GM18868 (cell line): Measurements from ENCODE around the gene MOK.

ENCODE experiments used
- ATAC-seq: cut with Tn5 transposase; IDR thresholded peaks from one replicate; pipeline ENCODE4 v1.9.1; 2021; ENCODE audit warnings: mild to moderate bottlenecking, moderate library complexity; ENCODE audit not compliant: unreplicated experiment

MOK gene

GRCh38 chr14:102209224-102209966 is 95.6 kb downstream of the MOK start:
- no peak for ATAC-seq

- no peak for ATAC-seq
Observed at GRCh38 chr14:102208741-102209140, 96.2 kb downstream of the MOK start.

- no peak for ATAC-seq
Observed at GRCh38 chr14:102207831-102208365, 97.1 kb downstream of the MOK start.

DNA sequence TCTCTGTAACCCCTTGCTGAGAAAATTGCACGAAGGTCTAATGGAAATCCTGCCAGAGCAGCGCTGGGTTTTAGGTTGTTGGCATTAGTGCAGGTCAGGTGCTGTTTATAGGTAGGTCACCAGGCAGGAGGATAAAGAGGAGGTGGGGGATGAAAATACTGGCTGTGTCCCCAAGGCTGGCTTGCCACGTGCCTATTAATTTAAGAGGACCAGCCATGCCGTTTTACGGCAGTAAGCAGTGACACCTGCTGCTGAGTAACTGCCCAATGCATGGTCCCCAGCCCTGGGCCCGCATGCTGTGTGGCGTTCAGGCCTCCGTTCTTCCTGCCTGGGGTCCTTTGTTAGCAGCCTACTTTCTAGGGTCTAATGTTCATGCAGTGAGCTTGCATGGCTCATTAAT is 98.0 kb downstream of the MOK start:
- ATAC-seq: no peak

DNA sequence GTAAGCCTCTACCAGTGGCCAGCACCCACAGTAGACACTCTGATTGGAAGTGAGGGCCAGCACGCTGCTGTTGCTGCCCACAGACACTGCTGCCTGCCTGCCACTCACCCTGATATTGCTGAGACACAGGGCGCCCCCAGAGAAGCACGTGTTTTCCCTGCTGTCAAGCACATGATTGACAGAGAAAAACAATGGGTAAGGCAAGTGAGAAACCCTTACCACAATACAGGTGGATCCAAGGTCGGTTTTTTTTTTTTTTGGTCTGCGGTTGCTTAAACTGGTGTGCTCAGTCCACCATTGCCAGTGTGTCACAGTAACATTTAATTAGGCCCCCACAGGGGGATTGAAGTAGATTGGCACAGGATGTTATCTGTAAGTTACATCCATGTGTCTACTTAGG is 99.4 kb downstream of the MOK start:
- no peak for ATAC-seq

DNA sequence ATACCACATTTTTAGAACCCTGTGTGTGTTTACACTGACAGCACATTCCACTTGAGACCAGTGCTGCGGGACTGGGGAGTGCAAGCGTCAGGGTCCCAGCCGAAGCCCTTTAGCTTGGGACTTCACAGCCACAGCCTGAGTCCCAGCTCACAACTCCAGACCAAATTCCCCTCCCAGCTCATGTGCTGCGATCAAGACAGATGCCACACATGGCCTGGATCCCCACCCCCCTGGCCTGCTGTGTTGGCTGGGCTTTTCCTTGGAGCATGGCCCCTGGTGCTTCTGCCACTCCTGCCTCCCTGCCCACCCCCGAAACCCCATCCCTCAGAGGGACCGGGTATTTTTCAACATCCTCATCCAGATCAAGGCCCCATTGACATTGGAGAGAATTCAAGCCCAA is 101.6 kb downstream of the MOK start:
- no peak for ATAC-seq

DNA sequence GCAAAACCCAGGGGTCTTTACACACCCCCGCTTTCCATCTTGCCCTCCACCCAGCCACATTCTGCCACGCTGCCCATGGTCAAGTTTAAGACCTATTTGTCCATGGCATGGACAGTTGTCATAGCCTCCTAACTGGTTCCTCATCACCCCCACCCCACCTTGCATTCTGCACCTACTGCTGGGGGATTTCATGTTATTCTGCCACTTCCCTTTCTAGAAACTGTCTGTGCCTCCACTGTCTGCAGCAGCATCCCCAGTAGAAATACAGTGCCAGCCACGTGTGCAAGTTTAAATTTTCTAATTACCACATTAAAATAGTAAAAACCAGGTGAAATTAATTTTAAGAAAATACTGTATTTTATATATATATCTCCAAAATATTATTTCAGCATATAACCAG is 102.0 kb downstream of the MOK start:
- no peak for ATAC-seq

DNA sequence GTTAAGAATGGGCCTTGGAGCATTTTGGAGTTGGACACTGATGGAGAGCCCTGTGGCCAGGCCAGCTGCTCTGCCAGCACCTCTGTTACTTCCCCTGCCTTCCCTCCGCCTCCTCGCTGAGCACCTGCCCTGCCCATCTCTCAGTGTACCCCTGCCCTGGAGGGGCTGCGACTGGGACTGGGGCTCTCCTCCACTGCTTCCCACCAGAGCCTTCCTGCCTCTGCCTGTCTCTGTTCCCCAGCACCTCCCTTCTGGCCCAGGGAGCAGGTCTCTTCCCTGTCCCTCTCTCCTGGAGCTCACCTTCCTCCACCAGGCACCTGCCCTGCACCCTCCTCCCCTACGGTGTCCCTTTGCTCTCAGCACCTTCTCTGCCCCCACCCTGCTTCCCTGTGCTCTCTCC is 103.2 kb downstream of the MOK start:
- ATAC-seq: peak; percentile 23

DNA sequence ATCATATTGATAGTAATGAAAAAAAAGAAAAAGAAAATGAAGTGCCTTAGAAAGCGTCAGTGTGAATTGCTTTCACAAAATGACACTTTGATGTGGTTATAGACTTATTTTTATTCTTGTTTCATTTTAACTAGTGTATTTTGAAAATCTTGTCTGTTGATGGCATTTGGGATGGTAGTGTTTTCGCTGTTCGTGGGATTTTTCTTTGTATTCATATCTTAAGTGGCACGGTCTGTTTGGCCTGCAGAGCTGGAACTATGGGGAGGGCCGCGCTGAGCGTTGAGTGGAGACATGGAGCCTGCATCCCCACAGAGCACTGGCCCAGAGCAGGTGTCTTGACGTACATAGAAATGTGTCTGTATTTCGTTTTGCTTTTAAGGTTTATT is 103.6 kb downstream of the MOK start:
- ATAC-seq: peak; percentile 46

DNA sequence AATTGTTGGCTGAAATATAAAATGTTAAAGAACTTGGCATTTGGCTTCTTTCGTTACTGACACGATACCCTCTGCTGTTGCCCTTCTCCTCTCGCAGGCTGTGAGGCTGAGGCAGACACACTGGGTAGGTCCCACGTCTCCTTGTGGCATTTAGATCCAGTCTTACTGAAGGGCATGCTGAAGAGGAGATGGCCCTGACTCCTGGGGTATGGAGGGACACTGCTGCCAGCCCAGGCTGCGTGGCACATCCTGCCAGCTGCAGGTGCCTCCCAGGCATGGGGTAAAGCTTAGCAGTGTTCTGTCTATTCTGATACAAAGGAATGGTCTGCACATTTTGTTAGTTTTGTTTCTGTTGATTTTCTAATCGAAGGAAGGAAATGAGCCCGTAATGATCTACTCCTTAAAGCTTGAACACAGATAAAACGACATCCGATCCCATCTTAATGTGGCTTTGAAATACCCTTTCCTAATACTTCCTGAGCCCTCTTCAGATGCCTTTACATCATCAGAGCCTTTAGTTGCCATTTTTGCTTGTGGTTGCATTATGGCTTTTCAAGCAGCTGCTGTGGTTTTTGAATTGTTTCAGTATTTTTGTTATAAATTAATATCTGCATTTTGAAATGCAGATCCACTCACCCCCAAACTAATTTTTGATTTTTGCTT is 104.1 kb downstream of the MOK start:
- ATAC-seq: no peak

- no peak for ATAC-seq
Observed at GRCh38 chr14:102197317-102197853, 107.6 kb downstream of the MOK start.

DNA sequence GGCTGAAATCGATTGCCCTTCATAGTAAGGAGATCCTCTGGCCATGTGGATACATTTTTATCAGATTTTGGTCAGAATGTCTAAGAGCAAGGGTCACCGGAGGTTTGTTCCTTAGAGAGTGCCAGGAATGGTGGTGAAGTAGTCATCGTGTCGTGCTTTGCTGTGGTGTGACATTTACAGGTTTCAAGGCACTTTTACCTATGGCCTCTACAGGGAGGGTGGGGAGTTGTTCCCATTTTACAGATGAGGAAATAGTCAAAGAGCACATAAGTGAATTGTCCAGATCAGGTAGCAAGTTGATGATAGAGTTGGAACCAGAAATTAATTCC is 108.1 kb downstream of the MOK start:
- ATAC-seq: no peak

GRCh38 chr14:102196039-102196901 is 108.7 kb downstream of the MOK start:
- no peak for ATAC-seq

DNA sequence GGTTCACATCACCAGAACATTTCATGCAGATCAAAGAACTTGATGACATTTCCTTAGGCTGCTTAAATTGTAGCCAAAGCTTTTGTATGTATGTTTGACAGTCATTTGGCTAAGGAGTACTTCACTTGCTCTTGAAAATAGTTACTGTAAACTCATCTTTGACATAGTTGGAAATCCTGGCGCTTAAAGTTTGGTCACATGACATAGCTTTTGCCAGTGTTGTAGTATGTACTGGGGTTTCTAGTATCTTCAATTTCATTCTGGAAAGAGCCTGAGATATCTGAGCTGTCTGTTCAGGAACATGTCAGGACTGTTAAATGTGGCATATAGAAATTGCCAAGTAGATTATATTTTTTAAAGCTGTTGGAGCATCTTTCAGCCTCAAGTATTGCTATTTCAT is 109.5 kb downstream of the MOK start:
- ATAC-seq: no peak

GRCh38 chr14:102194856-102195255 is 110.1 kb downstream of the MOK start:
- ATAC-seq: no peak

GRCh38 chr14:102192840-102193502 is 112.0 kb downstream of the MOK start:
- ATAC-seq: no peak

- ATAC-seq: no peak
Observed at GRCh38 chr14:102189874-102190273, 115.1 kb downstream of the MOK start.

DNA sequence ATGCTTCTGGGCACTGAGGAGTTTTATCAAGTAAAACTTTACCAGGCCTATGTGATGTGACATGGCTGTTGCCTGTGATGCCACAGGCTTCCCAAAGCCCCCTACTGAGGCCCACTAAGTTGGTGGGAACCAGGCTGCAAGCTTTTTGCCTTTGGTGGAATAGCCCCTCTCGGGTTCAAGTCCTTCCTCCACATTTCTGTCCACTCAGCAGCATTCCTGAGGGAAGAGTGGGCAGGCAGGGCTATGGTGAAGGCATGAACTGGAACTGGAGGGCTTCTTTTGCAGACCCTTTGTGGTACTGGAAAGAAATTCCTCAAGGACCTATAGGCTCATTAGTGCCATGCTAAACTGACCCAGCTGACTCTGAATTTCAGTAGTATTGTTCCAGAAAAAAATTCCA is 116.8 kb downstream of the MOK start:
- ATAC-seq: no peak

DNA sequence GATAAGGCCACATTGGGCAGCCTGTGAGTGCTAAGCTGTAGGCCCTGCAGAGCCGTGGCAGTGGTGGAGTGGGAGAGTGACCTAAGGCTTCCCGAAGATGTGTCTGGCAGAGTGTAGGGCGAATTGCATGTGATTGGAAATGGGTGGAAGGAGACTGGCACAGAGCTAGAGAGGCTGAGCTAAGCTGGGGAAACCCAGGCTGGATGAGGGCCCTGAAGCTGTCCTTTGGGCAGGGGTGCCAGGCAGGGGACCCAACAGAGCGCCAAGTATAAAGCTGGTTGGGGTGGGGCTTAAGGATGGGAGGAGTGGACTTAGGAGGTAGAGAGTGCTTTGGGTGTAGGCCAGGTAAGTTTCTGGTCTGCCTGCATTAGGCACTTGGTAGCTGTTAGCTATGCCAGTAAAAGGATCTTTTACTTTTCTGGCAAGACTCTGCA is 117.4 kb downstream of the MOK start:
- no peak for ATAC-seq

GRCh38 chr14:102187044-102187443 is 117.9 kb downstream of the MOK start:
- ATAC-seq: no peak

DNA sequence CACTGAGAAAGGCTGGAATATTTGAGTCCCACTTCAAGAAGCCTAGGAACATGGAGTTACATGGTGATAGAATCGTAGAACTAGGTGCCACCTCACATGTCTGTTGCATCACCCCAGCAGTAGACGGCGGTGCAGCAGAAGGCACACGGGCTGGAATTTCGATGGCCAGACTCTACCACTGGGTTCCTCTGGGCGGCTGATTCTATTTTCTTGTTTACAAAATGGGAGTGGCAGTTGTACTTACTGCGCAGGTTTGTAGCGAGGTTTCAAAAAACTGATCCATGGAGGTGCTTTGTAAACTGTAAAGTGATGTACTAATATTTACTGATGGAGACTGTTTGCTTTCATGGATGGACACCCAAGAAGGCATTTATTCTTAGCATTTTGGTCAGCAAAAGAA is 119.6 kb downstream of the MOK start:
- no peak for ATAC-seq
